H1 (cell line): ENCODE results near the gene SHROOM4. TPM values are rescaled to one million over a fixed set of nuclear protein-coding genes. Genes with fewer than 3 reads are reported as not detected.

Experiments used
- CTCF ChIA-PET: fragments of 300-600 bp; sonication (Branson Sonifier 250); formaldehyde crosslinking; loops from one replicate; lab custom pipeline; 2021; ENCODE audit not compliant: partially characterized antibody; lab: Charles Lee
- POLR2A ChIA-PET: fragments of 300-600 bp; sonication (Branson Sonifier 250); formaldehyde crosslinking; loops from one replicate; lab custom pipeline; 2021; ENCODE audit warnings: inconsistent platforms; ENCODE audit not compliant: partially characterized antibody; lab: Charles Lee
- DNase-seq, 2 experiments: peaks; one replicate each; pipeline versions ENCODE4 v3.0.0 to v3.0.0-alpha.2; 2010 to 2022; ENCODE audit warnings: low spot score in 2 of 2, low read depth in 1 of 2, mixed read lengths in 1 of 2
- FAIRE-seq: peaks from 2 replicates; lab custom pipeline; 2011; peaks lifted over from hg19 to GRCh38; lab: Jason Lieb, UNC
- H2AFZ ChIP-seq: 2 replicates; pipeline ENCODE4 v1.8.1; 2012; ENCODE audit warnings: low read length, inconsistent platforms
- H2AK5ac ChIP-seq: 2 replicates; pipeline ENCODE4 v1.6.1; 2013; ENCODE audit warnings: low read depth, low read length
- H2BK120ac ChIP-seq: replicated peaks from 2 replicates; pipeline ENCODE3; 2013; ENCODE audit warnings: low read depth, low read length, inconsistent platforms
- H2BK12ac ChIP-seq: 2 replicates; pipeline ENCODE4 v1.6.1; 2013; ENCODE audit warnings: low read depth, low read length
- H2BK15ac ChIP-seq: 2 replicates; pipeline ENCODE4 v1.6.1; 2013; ENCODE audit warnings: low read length
- H2BK20ac ChIP-seq: 2 replicates; pipeline ENCODE4 v1.6.1; 2013; ENCODE audit warnings: low read length
- H2BK5ac ChIP-seq: 2 replicates; pipeline ENCODE4 v1.6.1; 2013; ENCODE audit warnings: low read depth, low read length
- H3K14ac ChIP-seq: 2 replicates; pipeline ENCODE4 v1.6.1; 2013; ENCODE audit warnings: inconsistent platforms; ENCODE audit not compliant: insufficient read length
- H3K18ac ChIP-seq: 2 replicates; pipeline ENCODE4 v1.6.1; 2013; ENCODE audit warnings: low read length; ENCODE audit errors: extremely low read depth
- H3K23ac ChIP-seq: 2 replicates; pipeline ENCODE4 v1.6.1; 2013; ENCODE audit warnings: inconsistent platforms; ENCODE audit not compliant: insufficient read length
- H3K23me2 ChIP-seq: 2 replicates; pipeline ENCODE4 v1.6.1; 2013; ENCODE audit warnings: low read depth, low read length
- H3K27ac ChIP-seq: 2 replicates; pipeline ENCODE4 v1.6.1; 2011; ENCODE audit warnings: low read depth, low read length, inconsistent platforms
- H3K27me3 ChIP-seq, 4 experiments: replicated peaks in 1 of 4; 1 replicate in 1 of 4; 2 replicates in 3 of 4; pipeline versions ENCODE4 v1.6.1 to v1.8.1; 2011 to 2013; ENCODE audit warnings: low read length in 3 of 4, mild to moderate bottlenecking in 3 of 4, inconsistent platforms in 2 of 4, mixed read lengths in 2 of 4, moderate library complexity in 1 of 4; ENCODE audit not compliant: control insufficient read depth in 3 of 4, insufficient read depth in 3 of 4; ENCODE audit errors: extremely low read depth in 1 of 4
- H3K36me3 ChIP-seq, 4 experiments: 2 replicates each; pipeline versions ENCODE4 v1.6.1 to v1.8.1; 2011 to 2013; ENCODE audit warnings: mild to moderate bottlenecking in 4 of 4, low read length in 3 of 4, moderate library complexity in 2 of 4, control low read depth in 1 of 4, inconsistent platforms in 1 of 4; ENCODE audit not compliant: insufficient read depth in 4 of 4, control insufficient read depth in 2 of 4
- H3K4ac ChIP-seq: replicated peaks from 2 replicates; pipeline ENCODE3; 2013; ENCODE audit warnings: low read length, low read depth, mixed read lengths, inconsistent platforms; ENCODE audit not compliant: insufficient read length
- H3K4me1 ChIP-seq, 4 experiments: replicated peaks in 1 of 4; 1 replicate in 1 of 4; 2 replicates in 3 of 4; pipeline versions ENCODE4 v1.6.1 to v1.8.1; 2011 to 2013; ENCODE audit warnings: low read length in 3 of 4, inconsistent platforms in 2 of 4, mixed read lengths in 1 of 4; ENCODE audit not compliant: insufficient read depth in 4 of 4, control insufficient read depth in 3 of 4
- H3K4me2 ChIP-seq, 2 experiments: 2 replicates each; pipeline versions ENCODE4 v1.6.1 to v1.8.1; 2011 to 2013; ENCODE audit warnings: low read depth in 2 of 2, low read length in 2 of 2, control low read depth in 1 of 2, inconsistent platforms in 1 of 2, mild to moderate bottlenecking in 1 of 2; ENCODE audit not compliant: insufficient read depth in 1 of 2
- H3K4me3 ChIP-seq, 4 experiments: fragments of 200-600, 300-600 bp in 1 of 4; sonication (generic), shearing (Covaris generic), sonication (Bioruptor Twin) in 1 of 4; 2 replicates each; pipeline versions ENCODE4 v1.5.1 to v1.8.1; 2011 to 2016; ENCODE audit warnings: low read length in 4 of 4, low read depth in 3 of 4, control low read depth in 2 of 4, inconsistent platforms in 2 of 4, mild to moderate bottlenecking in 2 of 4, mixed read lengths in 1 of 4, moderate library complexity in 1 of 4; ENCODE audit not compliant: insufficient read depth in 2 of 4; ENCODE audit errors: extremely low read depth in 1 of 4
- H3K56ac ChIP-seq: replicated peaks from 2 replicates; pipeline ENCODE3; 2013; ENCODE audit warnings: low read depth, mild to moderate bottlenecking, mixed read lengths, low read length, inconsistent platforms; ENCODE audit not compliant: insufficient read length
- H3K79me1 ChIP-seq: 2 replicates; pipeline ENCODE4 v1.6.1; 2013; ENCODE audit warnings: low read depth, low read length, control low read depth
- H3K79me2 ChIP-seq, 2 experiments: 2 replicates each; pipeline versions ENCODE4 v1.6.1 to v1.8.1; 2012 to 2013; ENCODE audit warnings: low read length in 2 of 2, mild to moderate bottlenecking in 2 of 2, inconsistent platforms in 1 of 2; ENCODE audit not compliant: insufficient read depth in 2 of 2, control insufficient read depth in 1 of 2
- H3K9ac ChIP-seq, 4 experiments: replicated peaks in 1 of 4; 1 replicate in 1 of 4; 2 replicates in 3 of 4; pipeline versions ENCODE4 v1.6.1 to v1.8.1; 2011 to 2013; ENCODE audit warnings: low read depth in 3 of 4, low read length in 3 of 4, control low read depth in 2 of 4, mild to moderate bottlenecking in 2 of 4, moderate library complexity in 2 of 4, inconsistent platforms in 1 of 4; ENCODE audit errors: extremely low read depth in 1 of 4
- H3K9me3 ChIP-seq, 2 experiments: 2 replicates each; pipeline versions ENCODE4 v1.6.1 to v1.8.1; 2012 to 2013; ENCODE audit warnings: mild to moderate bottlenecking in 2 of 2, moderate library complexity in 2 of 2, control low read depth in 1 of 2, inconsistent platforms in 1 of 2, low read depth in 1 of 2, low read length in 1 of 2, mixed read lengths in 1 of 2; ENCODE audit not compliant: insufficient read depth in 2 of 2
- H4K20me1 ChIP-seq, 2 experiments: replicated peaks in 1 of 2; 2 replicates each; pipeline versions ENCODE3 to v1.8.1; 2011 to 2013; ENCODE audit warnings: inconsistent platforms in 2 of 2, low read length in 2 of 2, mild to moderate bottlenecking in 1 of 2; ENCODE audit not compliant: insufficient read depth in 2 of 2, control insufficient read depth in 1 of 2
- H4K5ac ChIP-seq: 2 replicates; pipeline ENCODE4 v1.6.1; 2013; ENCODE audit warnings: low read length, low read depth, mixed read lengths, inconsistent platforms; ENCODE audit not compliant: insufficient read length
- H4K8ac ChIP-seq: 2 replicates; pipeline ENCODE4 v1.8.0; 2013; ENCODE audit warnings: mild to moderate bottlenecking, moderate library complexity, low read length, inconsistent platforms; ENCODE audit not compliant: insufficient read depth; ENCODE audit errors: extremely low read depth
- H4K91ac ChIP-seq: replicated peaks from 2 replicates; pipeline ENCODE3; 2013; ENCODE audit warnings: low read length, mixed read lengths, inconsistent platforms; ENCODE audit not compliant: insufficient read length
- CBX8 ChIP-seq: fragments of 300-800, 300-1000 bp; sonication (generic); IDR thresholded peaks from 2 replicates; pipeline ENCODE4 v1.7.1; 2016; ENCODE audit warnings: low read depth, low read length, borderline replicate concordance
- CHD1 ChIP-seq: IDR thresholded peaks from 2 replicates; pipeline ENCODE4 v1.6.1; 2012; ENCODE audit warnings: low read depth, low read length, improper control_type of control experiment
- CHD2 ChIP-seq: IDR thresholded peaks from 2 replicates; pipeline ENCODE4 v1.6.1; 2012; ENCODE audit warnings: low read length, improper control_type of control experiment
- EP300 ChIP-seq, 2 experiments: IDR thresholded peaks; 1 replicate in 1 of 2; 2 replicates in 1 of 2; pipeline ENCODE4 v1.6.1; 2011 to 2012; ENCODE audit warnings: low read depth in 2 of 2, low read length in 2 of 2, mild to moderate bottlenecking in 2 of 2, borderline replicate concordance in 1 of 2, inconsistent platforms in 1 of 2, moderate library complexity in 1 of 2
- FOSL1 ChIP-seq: IDR thresholded peaks from 2 replicates; pipeline ENCODE4 v1.6.1; 2011; ENCODE audit warnings: mild to moderate bottlenecking, low read depth, low read length, moderate library complexity; ENCODE audit not compliant: insufficient read depth
- JUND ChIP-seq: IDR thresholded peaks from 2 replicates; pipeline ENCODE4 v1.6.1; 2011; ENCODE audit warnings: mild to moderate bottlenecking, improper control_type of control experiment, low read length
- KDM1A ChIP-seq: fragments of 200-600, 300-600 bp; sonication (generic); IDR thresholded peaks from 2 replicates; pipeline ENCODE4 v1.7.1; 2016; ENCODE audit warnings: mild to moderate bottlenecking, low read length, borderline replicate concordance
- MAX ChIP-seq: IDR thresholded peaks from 2 replicates; pipeline ENCODE4 v1.6.1; 2012; ENCODE audit warnings: inconsistent platforms
- RBBP5 ChIP-seq: IDR thresholded peaks from 2 replicates; pipeline ENCODE4 v1.7.1; 2012; ENCODE audit warnings: low read depth, mild to moderate bottlenecking, inconsistent platforms, low read length, moderate library complexity, borderline replicate concordance
- SIN3A ChIP-seq, 2 experiments: IDR thresholded peaks in 1 of 2; conservative IDR thresholded peaks in 1 of 2; 2 replicates each; pipeline ENCODE4 v1.6.1; 2011 to 2012; ENCODE audit warnings: low read length in 2 of 2, improper control_type of control experiment in 1 of 2, low read depth in 1 of 2, mild to moderate bottlenecking in 1 of 2
- SIRT6 ChIP-seq: IDR thresholded peaks from one replicate; pipeline ENCODE4 v1.7.1; 2012; ENCODE audit warnings: low read length, inconsistent platforms
- TEAD4 ChIP-seq: IDR thresholded peaks from 2 replicates; pipeline ENCODE4 v1.6.1; 2012; ENCODE audit warnings: low read depth, low read length, inconsistent platforms, mixed read lengths
- WGBS, 2 experiments: shearing (Covaris generic) in 1 of 2; methylation state at CpG; one replicate each; pipeline versions ENCODE4 v1.1.6 to v1.1.7; 2013 to 2015; ENCODE audit warnings: low lambda C conversion rate in 2 of 2, mixed read lengths in 2 of 2, inconsistent platforms in 1 of 2, low coverage in 1 of 2, missing lambda C conversion rate in 1 of 2; ENCODE audit not compliant: insufficient replicate concordance in 2 of 2, insufficient coverage in 1 of 2, insufficient read length in 1 of 2; ENCODE audit errors: extremely low coverage in 1 of 2, missing lambda C conversion rate in 1 of 2; 5-methylcytosine and 5-hydroxymethylcytosine counted together
- polyA plus RNA-seq, 7 experiments: library from polyadenylated mRNA; depleted of rRNA in 3 of 7; stranded (reverse) in 5 of 7; unstranded in 2 of 7; fragments of >200 nt in 5 of 7; fragments of 200-250 nt in 2 of 7; gene quantifications; 1 replicate in 5 of 7; 2 replicates in 1 of 7; 4 replicates in 1 of 7; pipeline versions ENCODE4 v1.2.1 to v1.2.3, GENCODE V29; 2011 to 2013; ENCODE audit warnings: missing spikeins in 2 of 7, mixed read lengths in 2 of 7
- total RNA-seq: library from RNA; stranded (reverse); fragmentation: NEBNext Ultra II Directional; extraction: Animal tissue kit (Norgen Biotek cat#: 25700); gene quantifications from 2 replicates; pipeline ENCODE4 v1.2.1, GENCODE V29; 2021
- TF ChIP-seq, protein P1 (sequence below): IDR thresholded peaks from 2 replicates; pipeline ENCODE4 v1.6.1; 2012; ENCODE audit warnings: low read length, inconsistent platforms

SHROOM4 gene
- total and polyA plus RNA-seq, 2 of the 8 experiments (the other 6 are each of a cell fraction or from before 2014, with no cell fraction given) = 1.6 to 5.6 TPM

DNA sequence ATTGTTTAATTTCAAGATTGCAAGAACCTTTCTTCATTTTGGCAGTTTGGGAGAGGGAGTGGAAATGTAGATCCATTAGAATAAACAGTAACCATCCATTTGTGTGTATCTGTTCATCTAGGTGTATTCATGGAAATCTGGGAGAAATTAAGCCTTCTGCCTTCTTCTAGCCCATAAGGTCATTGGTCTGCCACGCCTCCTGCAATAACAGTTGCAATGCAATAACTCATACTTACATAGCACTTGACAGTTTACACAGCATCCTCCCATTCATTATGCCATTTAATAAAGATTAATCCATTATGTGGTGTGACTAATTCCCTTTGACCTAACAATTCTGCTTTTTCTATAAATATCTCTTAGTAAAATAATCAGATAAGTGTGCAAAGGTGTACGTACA is 42.6 kb downstream of the SHROOM4 start:
- H2BK5ac ChIP-seq = no peak overlapping the region
- H3K36me3 ChIP-seq = no peaks in the 10 kb centered on the region
- no peak overlapping the region for H2BK15ac ChIP-seq
- no peak overlapping the region for H4K91ac ChIP-seq
- no peak overlapping the region for H2AFZ ChIP-seq
- H3K79me1 ChIP-seq = no peaks in the 10 kb centered on the region
- no peak overlapping the region for H3K18ac ChIP-seq
- ChIA-PET POLR2A (no interaction called here), CTCF (no interaction called here)
- no peak overlapping the region for H4K5ac ChIP-seq
- no peak overlapping the region for H3K4me3 ChIP-seq
- H3K14ac ChIP-seq = no peak overlapping the region
- no peak overlapping the region for H4K8ac ChIP-seq
- H3K79me2 ChIP-seq = no peaks in the 10 kb centered on the region
- H3K56ac ChIP-seq = no peak overlapping the region
- H3K23me2 ChIP-seq = no peaks in the 10 kb centered on the region
- no peaks in the 10 kb centered on the region for H4K20me1 ChIP-seq
- H3K4me1 ChIP-seq = peaks cover 0 to 3% (median 0%) of the 10 kb centered on the region in 4 experiments; a peak in 1 of 7 replicates
- no peak overlapping the region for H3K27ac ChIP-seq
- H3K4me2 ChIP-seq = no peak overlapping the region
- FAIRE-seq (no peak), DNase-seq (no peak)
- no peak overlapping the region for H2BK20ac ChIP-seq
- H2AK5ac ChIP-seq = no peak overlapping the region
- no peak overlapping the region for H3K4ac ChIP-seq
- no peaks in the 10 kb centered on the region for H3K27me3 ChIP-seq
- H3K23ac ChIP-seq = no peak overlapping the region
- 96% methylated on average over 2 of the region's 2 CpGs; no CpG with 5 or more reads in 1 of the 2 experiments for WGBS, 2 experiments
- no peak overlapping the region for H2BK120ac ChIP-seq
- H2BK12ac ChIP-seq = no peak overlapping the region
- no peak overlapping the region for H3K9ac ChIP-seq
- no peaks in the 10 kb centered on the region for H3K9me3 ChIP-seq
- TF ChIP-seq, protein P1, sequence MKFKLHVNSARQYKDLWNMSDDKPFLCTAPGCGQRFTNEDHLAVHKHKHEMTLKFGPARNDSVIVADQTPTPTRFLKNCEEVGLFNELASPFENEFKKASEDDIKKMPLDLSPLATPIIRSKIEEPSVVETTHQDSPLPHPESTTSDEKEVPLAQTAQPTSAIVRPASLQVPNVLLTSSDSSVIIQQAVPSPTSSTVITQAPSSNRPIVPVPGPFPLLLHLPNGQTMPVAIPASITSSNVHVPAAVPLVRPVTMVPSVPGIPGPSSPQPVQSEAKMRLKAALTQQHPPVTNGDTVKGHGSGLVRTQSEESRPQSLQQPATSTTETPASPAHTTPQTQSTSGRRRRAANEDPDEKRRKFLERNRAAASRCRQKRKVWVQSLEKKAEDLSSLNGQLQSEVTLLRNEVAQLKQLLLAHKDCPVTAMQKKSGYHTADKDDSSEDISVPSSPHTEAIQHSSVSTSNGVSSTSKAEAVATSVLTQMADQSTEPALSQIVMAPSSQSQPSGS = no peak
- TF ChIP-seq EP300 (IDR thresholded peaks at IDR 0.05; ENCODE audit: borderline replicate concordance in 1 of 2, low read depth in 2 of 2, low read length in 2 of 2) (no peak), CHD2 (no peak), CHD1 (no peak), FOSL1 (no peak), KDM1A (no peak), TEAD4 (no peak), RBBP5 (no peak), JUND (no peak), SIRT6 (no peak), CBX8 (no peak), MAX (no peak), SIN3A (conservative IDR thresholded peaks at IDR 0.05 in 1 of 2, IDR thresholded peaks at IDR 0.05 in 1 of 2; ENCODE audit: low read depth in 1 of 2, low read length in 2 of 2) (no peak)
